ENCODE results near the gene GTF2A2. TPM values are rescaled to one million over a fixed set of nuclear protein-coding genes. Genes with fewer than 3 reads are reported as not detected.
A peak's percentile ranks its signal among the peaks of the same experiment; 100 is the strongest.
"Not testable (repeated sequence)": the region's sequence is repeated elsewhere in the genome, so short reads cannot be mapped to it uniquely, and the experiment has no call there.

The GTF2A2 gene
- polyA plus RNA-seq, 3 donors: 126 to 166 (median 133) TPM

- intact Hi-C loops (cut with micrococcal nuclease): no loop called here
- no peak overlapping the region for H3K4me3 ChIP-seq (replicated peaks in 1 of 3; ENCODE audit: low read depth in 2 of 3, low read length in 3 of 3)
- H3K9ac ChIP-seq (ENCODE audit: insufficient read depth, low read length, poor library complexity, severe bottlenecking): no peak overlapping the region
- TF ChIP-seq, protein P1, sequence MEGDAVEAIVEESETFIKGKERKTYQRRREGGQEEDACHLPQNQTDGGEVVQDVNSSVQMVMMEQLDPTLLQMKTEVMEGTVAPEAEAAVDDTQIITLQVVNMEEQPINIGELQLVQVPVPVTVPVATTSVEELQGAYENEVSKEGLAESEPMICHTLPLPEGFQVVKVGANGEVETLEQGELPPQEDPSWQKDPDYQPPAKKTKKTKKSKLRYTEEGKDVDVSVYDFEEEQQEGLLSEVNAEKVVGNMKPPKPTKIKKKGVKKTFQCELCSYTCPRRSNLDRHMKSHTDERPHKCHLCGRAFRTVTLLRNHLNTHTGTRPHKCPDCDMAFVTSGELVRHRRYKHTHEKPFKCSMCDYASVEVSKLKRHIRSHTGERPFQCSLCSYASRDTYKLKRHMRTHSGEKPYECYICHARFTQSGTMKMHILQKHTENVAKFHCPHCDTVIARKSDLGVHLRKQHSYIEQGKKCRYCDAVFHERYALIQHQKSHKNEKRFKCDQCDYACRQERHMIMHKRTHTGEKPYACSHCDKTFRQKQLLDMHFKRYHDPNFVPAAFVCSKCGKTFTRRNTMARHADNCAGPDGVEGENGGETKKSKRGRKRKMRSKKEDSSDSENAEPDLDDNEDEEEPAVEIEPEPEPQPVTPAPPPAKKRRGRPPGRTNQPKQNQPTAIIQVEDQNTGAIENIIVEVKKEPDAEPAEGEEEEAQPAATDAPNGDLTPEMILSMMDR (IDR thresholded peaks at IDR 0.05): no peak
- no peak overlapping the region for H3K27ac ChIP-seq (ENCODE audit: low read depth in 1 of 2, low read length in 2 of 2)
- peaks cover 0 to under 1% (median 0%) of the 10 kb centered on the region in 7 donors for H3K9me3 Mint-ChIP-seq
- no peak overlapping the region for H3K4me3 Mint-ChIP-seq
- no peaks in the 10 kb centered on the region for H3K27me3 ChIP-seq (ENCODE audit: control insufficient read depth in 2 of 2, insufficient read depth in 2 of 2, low read length in 2 of 2)
- peaks cover 0 to 2% (median 0%) of the 10 kb centered on the region in 3 donors for H3K27me3 Mint-ChIP-seq (ENCODE audit: low read depth in 3 of 3)
- 96% methylated on average over 3 of the region's 4 CpGs for WGBS (ENCODE audit: insufficient coverage)
- H3K4me1 ChIP-seq (ENCODE audit: control insufficient read depth in 1 of 2, insufficient read depth in 2 of 2, low read length in 2 of 2): no peaks in the 10 kb centered on the region
- no peaks in the 10 kb centered on the region for H3K36me3 ChIP-seq (replicated peaks in 1 of 2; ENCODE audit: control insufficient read depth in 1 of 2, insufficient read depth in 2 of 2, low read length in 2 of 2)
- H3K36me3 Mint-ChIP-seq: no peaks in the 10 kb centered on the region
- H2AFZ ChIP-seq (ENCODE audit: insufficient read depth, low read depth, low read length, poor library complexity, severe bottlenecking): no peak overlapping the region
- no peaks in the 10 kb centered on the region for H3K79me2 ChIP-seq (ENCODE audit: insufficient read depth, low read length)
- peaks cover 8% of the 10 kb centered on the region for H3K4me1 Mint-ChIP-seq
- H4K20me1 ChIP-seq (ENCODE audit: insufficient read depth, low read length): no peaks in the 10 kb centered on the region
- no peak overlapping the region for H3K4me2 ChIP-seq (replicated peaks; ENCODE audit: extremely low read depth, low read length, poor library complexity, severe bottlenecking)
- no peak for DNase-seq
- H3K9me3 ChIP-seq (replicated peaks in 1 of 2; ENCODE audit: control insufficient read depth in 1 of 2, insufficient read depth in 1 of 2, low read length in 2 of 2): no peaks in the 10 kb centered on the region
- H3K27ac Mint-ChIP-seq: peak overlapping the region in 1 of 7 donors; percentile 31
Observed at GRCh38 chr15:59701880-59702279, 44.6 kb upstream of the GTF2A2 start.

- Histone ChIP-seq H3K4me1 (ENCODE audit: control insufficient read depth in 1 of 2, insufficient read depth in 2 of 2, low read length in 2 of 2) (no peaks in the 10 kb centered on the region), H3K79me2 (ENCODE audit: insufficient read depth, low read length) (no peaks in the 10 kb centered on the region), H3K4me2 (replicated peaks; ENCODE audit: extremely low read depth, low read length, poor library complexity, severe bottlenecking) (no peak overlapping the region), H2AFZ (ENCODE audit: insufficient read depth, low read depth, low read length, poor library complexity, severe bottlenecking) (no peak overlapping the region), H3K27me3 (ENCODE audit: control insufficient read depth in 2 of 2, insufficient read depth in 2 of 2, low read length in 2 of 2) (no peaks in the 10 kb centered on the region), H3K27ac (ENCODE audit: low read depth in 1 of 2, low read length in 2 of 2) (no peak overlapping the region), H3K36me3 (replicated peaks in 1 of 2; ENCODE audit: control insufficient read depth in 1 of 2, insufficient read depth in 2 of 2, low read length in 2 of 2) (no peaks in the 10 kb centered on the region), H4K20me1 (ENCODE audit: insufficient read depth, low read length) (no peaks in the 10 kb centered on the region), H3K4me3 (replicated peaks in 1 of 3; ENCODE audit: low read depth in 2 of 3, low read length in 3 of 3) (no peak overlapping the region), H3K9ac (ENCODE audit: insufficient read depth, low read length, poor library complexity, severe bottlenecking) (no peak overlapping the region), H3K9me3 (replicated peaks in 1 of 2; ENCODE audit: control insufficient read depth in 1 of 2, insufficient read depth in 1 of 2, low read length in 2 of 2) (no peaks in the 10 kb centered on the region)
- Mint-ChIP-seq H3K36me3 (peaks cover 2 to 10% of the 10 kb centered on the region in 2 donors), H3K9me3 (peaks cover 0 to 2% (median 0%) of the 10 kb centered on the region in 7 donors), H3K27me3 (ENCODE audit: low read depth in 3 of 3) (peaks cover 0 to 2% (median 0%) of the 10 kb centered on the region in 3 donors), H3K27ac (no peak overlapping the region), H3K4me3 (no peak overlapping the region), H3K4me1 (peaks cover 8% of the 10 kb centered on the region)
- no CpG with 5 or more reads among the region's 4 CpGs for WGBS (ENCODE audit: insufficient coverage)
- DNase-seq: peak in 1 of 3 donors; percentile 26
- TF ChIP-seq, protein P1 (IDR thresholded peaks at IDR 0.05): no peak
- intact Hi-C loops (cut with micrococcal nuclease): loop anchor here in 1 of 2 donors (10.0 kb wide), 1 partner anchor 625 kb away; no protein-coding TSS in a partner anchor
Observed at GRCh38 chr15:59699810-59700431, 42.6 kb upstream of the GTF2A2 start.

GRCh38 chr15:59698065-59698464, 40.8 kb upstream of the GTF2A2 start:
- not testable (repeated sequence) for H3K27ac ChIP-seq (ENCODE audit: low read depth in 1 of 2, low read length in 2 of 2); H3K9me3 Mint-ChIP-seq; H3K36me3 Mint-ChIP-seq; H3K4me2 ChIP-seq (replicated peaks; ENCODE audit: extremely low read depth, low read length, poor library complexity, severe bottlenecking); H2AFZ ChIP-seq (ENCODE audit: insufficient read depth, low read depth, low read length, poor library complexity, severe bottlenecking); H3K9me3 ChIP-seq (replicated peaks in 1 of 2; ENCODE audit: control insufficient read depth in 1 of 2, insufficient read depth in 1 of 2, low read length in 2 of 2); H3K4me3 ChIP-seq (replicated peaks in 1 of 3; ENCODE audit: low read depth in 2 of 3, low read length in 3 of 3); H3K27ac Mint-ChIP-seq; H3K79me2 ChIP-seq (ENCODE audit: insufficient read depth, low read length); H4K20me1 ChIP-seq (ENCODE audit: insufficient read depth, low read length); H3K27me3 Mint-ChIP-seq (ENCODE audit: low read depth in 3 of 3); H3K4me3 Mint-ChIP-seq; H3K9ac ChIP-seq (ENCODE audit: insufficient read depth, low read length, poor library complexity, severe bottlenecking); H3K36me3 ChIP-seq (replicated peaks in 1 of 2; ENCODE audit: control insufficient read depth in 1 of 2, insufficient read depth in 2 of 2, low read length in 2 of 2); H3K27me3 ChIP-seq (ENCODE audit: control insufficient read depth in 2 of 2, insufficient read depth in 2 of 2, low read length in 2 of 2); H3K4me1 ChIP-seq (ENCODE audit: control insufficient read depth in 1 of 2, insufficient read depth in 2 of 2, low read length in 2 of 2); DNase-seq
- intact Hi-C loops (cut with micrococcal nuclease): loop anchor here in 1 of 2 donors (10.0 kb wide), 1 partner anchor 627 kb away; no protein-coding TSS in a partner anchor
- H3K4me1 Mint-ChIP-seq: peaks cover 13% of the 10 kb centered on the region
- WGBS (ENCODE audit: insufficient coverage): 17% methylated on average over 2 of the region's 4 CpGs
